HL-60 (cell line): Measurements from ENCODE around the gene PTPRD.

Source experiments
- DNase-seq, 2 experiments: peaks; one replicate each; pipeline ENCODE4 v3.0.0-alpha.2; 2010 to 2020; ENCODE audit warnings: low read depth in 1 of 2, low spot score in 1 of 2
- H3K27ac ChIP-seq: fragments of 250-450 bp; sonication (Bioruptor Pico); replicated peaks from 2 replicates; pipeline ENCODE4 v1.5.1; 2020; ENCODE audit warnings: mild to moderate bottlenecking, moderate library complexity
- H3K27me3 ChIP-seq: fragments of 250-450 bp; sonication (Bioruptor Pico); 2 replicates; pipeline ENCODE4 v1.5.1; 2021; ENCODE audit warnings: mild to moderate bottlenecking, moderate library complexity; ENCODE audit not compliant: insufficient read depth, poor library complexity, severe bottlenecking
- H3K4me3 ChIP-seq: replicated peaks from 2 replicates; pipeline ENCODE4 v1.5.1; 2011; ENCODE audit warnings: mild to moderate bottlenecking, control low read depth, low read length; ENCODE audit not compliant: insufficient read depth
- CTCF ChIP-seq: IDR thresholded peaks from one replicate; pipeline ENCODE4 v1.5.1; 2011; ENCODE audit warnings: low read length, control low read depth, inconsistent platforms; ENCODE audit not compliant: insufficient read depth
- GABPA ChIP-seq: IDR thresholded peaks from 2 replicates; pipeline ENCODE4 v1.6.1; 2012; ENCODE audit warnings: low read depth
- POLR2AphosphoS5 ChIP-seq: IDR thresholded peaks from 2 replicates; pipeline ENCODE4 v1.6.1; 2012; ENCODE audit warnings: low read depth
- REST ChIP-seq: IDR thresholded peaks from 2 replicates; pipeline ENCODE4 v1.6.1; 2012; ENCODE audit warnings: low read depth; ENCODE audit not compliant: insufficient replicate concordance
- SPI1 ChIP-seq: IDR thresholded peaks from 2 replicates; pipeline ENCODE4 v1.6.1; 2012; ENCODE audit warnings: low read depth, mild to moderate bottlenecking, borderline replicate concordance

Gene PTPRD

DNA sequence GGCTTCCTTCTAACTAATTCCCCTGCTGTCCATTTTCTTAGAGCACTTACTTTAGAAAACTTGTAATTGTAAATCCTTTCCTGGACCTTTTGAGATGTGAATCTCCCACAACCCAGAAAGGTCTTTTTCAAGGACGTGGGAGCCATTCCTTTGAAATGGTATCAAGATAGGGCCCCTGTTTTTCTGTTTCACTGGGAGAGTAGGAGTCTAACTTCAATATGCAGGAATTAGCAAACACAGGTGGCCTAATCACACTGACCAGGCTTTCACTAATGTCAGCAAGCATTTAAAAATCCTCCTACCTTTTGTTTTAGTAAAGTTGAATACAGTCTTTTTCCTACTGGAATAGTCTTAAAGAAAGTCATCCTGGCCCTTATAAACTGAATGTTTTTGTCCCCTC is 558.3 kb downstream of the PTPRD start:
- H3K27me3 ChIP-seq = no peaks in the 10 kb centered on the region
- H3K4me3 ChIP-seq = no peak overlapping the region
- no peak for TF ChIP-seq REST
- no peak for TF ChIP-seq SPI1
- TF ChIP-seq GABPA = no peak
- no peak for TF ChIP-seq CTCF
- no peak for TF ChIP-seq POLR2AphosphoS5
- H3K27ac ChIP-seq = no peak overlapping the region
- DNase-seq = no peak

- Histone ChIP-seq H3K27ac (no peak overlapping the region), H3K27me3 (no peaks in the 10 kb centered on the region), H3K4me3 (no peak overlapping the region)
- TF ChIP-seq POLR2AphosphoS5 (no peak), REST (no peak), SPI1 (no peak), GABPA (no peak), CTCF (no peak)
- DNase-seq = no peak
Measured at GRCh38 chr9:10052916-10053315, 559.9 kb downstream of the PTPRD start.

- H3K27ac ChIP-seq = no peak overlapping the region
- no peak overlapping the region for H3K4me3 ChIP-seq
- DNase-seq = no peak
- H3K27me3 ChIP-seq = no peaks in the 10 kb centered on the region
- TF ChIP-seq POLR2AphosphoS5 = no peak
- TF ChIP-seq CTCF = no peak
- TF ChIP-seq GABPA = no peak
- no peak for TF ChIP-seq SPI1
- TF ChIP-seq REST = no peak
Measured at GRCh38 chr9:10052181-10052580, 560.6 kb downstream of the PTPRD start.
